Measurements from ENCODE around the gene KCNG4.
"Not testable (repeated sequence)": the region's sequence is repeated elsewhere in the genome, so short reads cannot be mapped to it uniquely, and the experiment has no call there.

The KCNG4 gene

DNA sequence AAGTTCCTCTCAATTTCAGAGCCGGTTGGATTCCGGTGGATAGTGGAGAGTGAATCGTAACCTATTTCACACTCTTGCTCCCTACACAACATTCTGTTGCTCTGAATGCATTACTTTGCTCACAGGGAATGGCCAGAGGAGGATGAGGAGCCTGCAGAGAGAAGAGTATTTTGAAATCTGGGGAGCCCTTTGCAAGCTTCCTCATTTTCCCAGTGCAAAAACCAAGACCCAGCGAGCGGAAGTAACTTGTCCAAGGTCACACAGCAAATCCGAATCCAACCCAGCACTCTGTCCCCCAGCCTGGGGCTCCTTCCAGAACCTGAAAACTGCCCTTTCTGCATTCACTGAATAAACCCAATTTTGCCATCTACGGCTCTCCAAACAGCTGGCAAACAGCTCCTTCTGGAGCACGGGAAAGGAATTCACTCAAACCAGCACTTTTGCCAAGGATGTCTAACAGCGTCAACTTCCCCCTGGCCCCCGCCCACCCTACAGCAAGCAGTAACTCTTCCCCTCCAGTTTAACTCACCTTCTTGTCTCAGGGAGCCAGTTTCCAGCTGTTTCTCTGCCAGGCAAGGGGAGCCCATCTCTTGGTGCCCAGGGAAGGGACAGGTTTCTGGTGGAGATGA is 557 bp downstream of the KCNG4 start:
- in situ Hi-C loops (cut with HindIII; ENCODE audit: low sequenced_read_pairs), result loop anchor here (5.0 kb wide), 1 partner anchor 97 kb away; no protein-coding TSS in a partner anchor

DNA sequence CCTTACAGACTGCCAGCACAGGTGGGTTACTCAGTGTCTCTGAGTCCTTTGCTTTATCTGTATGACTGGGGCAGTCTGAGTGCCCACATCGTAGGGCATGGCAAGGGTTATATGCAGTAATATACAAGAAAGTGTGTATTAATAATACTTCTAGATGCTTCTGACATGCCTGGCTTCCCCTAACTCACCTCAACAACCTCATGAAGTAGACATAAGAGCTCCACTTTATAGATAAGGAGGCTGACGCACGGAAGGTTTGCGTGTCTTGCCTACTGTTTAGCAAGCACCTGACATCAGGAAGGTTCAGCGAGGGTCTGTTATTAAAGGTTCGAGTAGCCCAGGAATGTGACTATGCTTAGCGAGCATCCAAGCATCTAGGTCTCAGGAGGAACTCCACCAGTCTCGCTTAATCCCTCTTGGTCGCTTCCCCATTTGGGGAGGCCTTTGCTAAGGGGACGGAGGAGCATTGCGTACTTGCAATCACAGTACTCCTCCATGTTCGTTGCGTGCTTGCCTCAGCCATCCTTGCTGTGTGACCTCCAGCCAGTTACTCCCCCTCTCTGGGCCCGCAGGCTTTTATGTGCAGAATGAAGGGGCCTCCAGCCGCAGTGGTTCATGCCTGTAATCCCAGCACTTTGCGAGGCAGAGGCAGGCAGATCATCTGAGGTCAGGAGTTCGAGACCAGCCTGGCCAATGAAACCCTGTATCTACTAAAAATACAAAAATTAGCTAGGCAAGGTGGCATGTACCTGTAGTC is 1.6 kb downstream of the KCNG4 start:
- in situ Hi-C loops (cut with HindIII; ENCODE audit: low sequenced_read_pairs), result loop anchor here (5.0 kb wide), 1 partner anchor 96 kb away; no protein-coding TSS in a partner anchor

DNA sequence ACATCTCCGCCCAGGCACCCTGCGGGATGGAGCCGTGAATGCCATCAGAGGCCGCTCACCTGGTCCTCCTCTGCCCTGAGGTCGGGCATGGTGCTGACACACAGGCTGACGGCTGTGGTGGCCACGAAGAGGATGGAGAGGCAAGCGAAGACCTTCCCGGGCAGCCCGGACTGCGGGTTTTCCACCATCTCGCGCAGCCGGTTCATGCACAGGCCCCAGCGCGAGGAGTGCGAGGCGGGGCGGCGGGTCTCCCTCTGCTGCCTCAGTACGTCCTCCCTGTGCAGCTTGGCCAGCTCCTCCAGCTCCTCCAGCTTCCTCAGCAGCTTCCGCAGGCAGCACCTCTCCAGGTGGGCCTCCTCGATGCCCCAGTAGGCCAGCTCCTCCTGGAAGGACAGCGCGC is 3.1 kb downstream of the KCNG4 start:
- in situ Hi-C loops (cut with HindIII; ENCODE audit: low sequenced_read_pairs), result loop anchor here (5.0 kb wide), 1 partner anchor 94 kb away; no protein-coding TSS in a partner anchor

DNA sequence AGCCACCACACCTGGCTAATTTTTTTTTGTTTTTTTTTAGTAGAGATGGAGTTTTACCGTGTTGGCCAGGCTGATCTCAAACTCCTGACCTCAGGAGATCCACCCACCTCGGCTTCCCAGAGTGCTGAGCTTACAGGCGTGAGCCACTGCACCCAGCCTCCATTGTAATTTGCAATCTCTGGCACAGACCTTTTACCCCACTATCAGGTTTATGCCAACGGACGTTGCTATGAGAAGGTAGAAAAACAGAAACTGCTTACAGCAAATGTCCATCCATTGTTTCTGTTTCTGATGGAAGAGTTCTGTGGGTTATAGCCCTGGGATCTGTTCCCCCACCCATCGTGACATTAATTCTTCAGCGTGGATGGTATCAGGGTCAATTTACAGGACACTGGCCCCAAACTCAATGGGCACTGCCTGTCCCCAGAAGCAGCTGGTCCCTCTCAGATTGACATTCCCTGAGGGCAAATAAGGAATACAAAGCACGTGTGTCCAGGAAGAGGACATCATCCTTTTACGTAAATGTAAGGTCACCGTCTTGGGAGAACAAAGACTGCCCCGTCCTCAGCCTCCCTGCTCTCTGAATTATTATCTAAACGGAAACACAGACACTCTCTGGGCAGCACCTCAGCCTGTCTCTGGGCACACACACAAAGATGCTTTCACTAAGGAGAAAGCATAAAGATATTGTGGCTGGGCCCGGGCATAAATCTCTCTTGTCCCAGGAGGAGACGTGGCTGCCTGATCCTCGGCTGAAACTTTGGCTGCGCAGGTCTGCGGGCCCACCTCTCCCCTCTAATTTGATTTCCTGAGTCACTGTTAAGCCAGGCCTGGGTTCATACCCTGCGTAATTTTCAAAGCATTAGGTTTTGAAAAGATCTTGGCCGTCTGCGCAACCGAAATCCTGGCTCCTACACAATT is 5.2 kb downstream of the KCNG4 start:
- in situ Hi-C loops (cut with HindIII; ENCODE audit: low sequenced_read_pairs), result loop anchor here (5.0 kb wide), 1 partner anchor 92 kb away; no protein-coding TSS in a partner anchor

DNA sequence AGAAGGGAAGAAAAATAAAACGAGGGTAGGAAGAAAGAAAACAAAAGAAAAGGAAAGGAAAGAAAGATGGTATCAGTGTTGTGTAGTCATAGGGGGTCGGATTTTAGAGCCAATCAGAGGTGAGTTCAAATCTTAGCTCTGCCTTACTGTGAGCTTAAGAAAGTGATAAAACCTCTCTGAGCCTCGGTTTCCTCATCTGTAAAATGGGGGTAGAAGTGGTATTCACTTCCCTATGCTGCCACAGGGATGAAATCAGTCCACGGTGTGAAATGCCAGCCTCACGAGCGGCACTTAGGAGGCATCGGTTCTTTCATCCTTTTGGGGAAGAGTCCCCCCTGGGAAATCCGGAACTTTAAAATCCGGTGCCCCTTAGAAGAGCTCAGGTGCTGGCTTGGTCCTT is 6.1 kb downstream of the KCNG4 start:
- in situ Hi-C loops (cut with HindIII; ENCODE audit: low sequenced_read_pairs), result no loop called here

DNA sequence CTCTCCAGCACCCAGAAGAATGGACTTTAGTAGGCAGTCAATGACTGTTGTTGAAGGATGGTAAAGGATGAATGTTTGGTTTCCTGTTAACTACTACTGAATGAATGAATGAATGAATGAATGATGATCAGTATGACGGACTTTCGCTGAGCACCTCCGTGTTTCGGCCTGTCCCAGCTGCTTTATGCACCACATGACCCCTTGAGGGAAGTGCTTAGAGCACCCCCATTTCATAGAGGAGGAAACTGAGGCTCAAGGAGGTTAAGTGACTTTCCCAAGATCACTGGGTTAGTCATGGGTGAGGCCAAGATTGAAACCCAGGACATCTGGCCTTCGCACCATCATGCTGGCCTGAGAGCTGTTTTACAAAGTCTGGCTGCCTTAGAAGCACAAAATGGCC is 6.8 kb downstream of the KCNG4 start:
- in situ Hi-C loops (cut with HindIII; ENCODE audit: low sequenced_read_pairs), result no loop called here

DNA sequence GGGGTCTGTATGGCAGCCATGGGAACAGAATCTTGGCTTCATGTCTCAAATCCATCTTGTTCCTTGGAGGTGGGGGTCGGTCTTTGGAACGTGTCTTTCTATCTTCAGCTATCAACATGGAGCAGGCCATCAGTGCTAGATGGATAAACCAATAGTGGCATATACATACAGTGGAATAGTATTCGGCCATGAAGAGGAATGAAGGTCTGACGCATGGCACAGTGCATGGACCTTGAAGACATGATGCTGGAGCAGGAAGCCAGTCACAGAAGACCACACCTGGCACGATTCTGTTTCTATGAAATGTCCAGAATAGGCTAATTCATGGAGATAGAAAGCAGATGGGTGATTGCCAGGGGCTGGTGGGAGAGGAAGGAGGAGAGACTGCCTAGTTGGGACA is 7.8 kb downstream of the KCNG4 start:
- in situ Hi-C loops (cut with HindIII; ENCODE audit: low sequenced_read_pairs), result no loop called here

DNA sequence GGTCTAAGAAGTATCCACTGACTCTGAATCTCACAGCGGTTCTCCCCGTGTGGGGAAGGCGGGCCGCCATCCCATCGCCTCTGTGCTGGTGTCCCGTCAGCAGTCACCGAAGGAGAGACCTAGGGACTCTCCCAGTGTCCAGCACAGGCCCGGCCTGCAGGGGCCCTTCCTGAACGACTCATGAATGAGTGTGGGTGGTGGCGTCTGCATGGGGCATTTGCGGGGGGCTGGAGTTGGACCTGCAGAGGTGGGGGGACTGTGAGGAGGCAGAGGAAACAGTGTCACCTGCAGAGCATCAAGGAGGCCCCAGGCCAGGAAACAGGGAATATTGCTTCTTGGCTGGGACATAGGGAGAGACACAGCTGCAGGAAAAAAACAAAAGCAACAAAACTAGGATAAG is 10.3 kb downstream of the KCNG4 start:
- in situ Hi-C loops (cut with HindIII; ENCODE audit: low sequenced_read_pairs), result no loop called here

DNA sequence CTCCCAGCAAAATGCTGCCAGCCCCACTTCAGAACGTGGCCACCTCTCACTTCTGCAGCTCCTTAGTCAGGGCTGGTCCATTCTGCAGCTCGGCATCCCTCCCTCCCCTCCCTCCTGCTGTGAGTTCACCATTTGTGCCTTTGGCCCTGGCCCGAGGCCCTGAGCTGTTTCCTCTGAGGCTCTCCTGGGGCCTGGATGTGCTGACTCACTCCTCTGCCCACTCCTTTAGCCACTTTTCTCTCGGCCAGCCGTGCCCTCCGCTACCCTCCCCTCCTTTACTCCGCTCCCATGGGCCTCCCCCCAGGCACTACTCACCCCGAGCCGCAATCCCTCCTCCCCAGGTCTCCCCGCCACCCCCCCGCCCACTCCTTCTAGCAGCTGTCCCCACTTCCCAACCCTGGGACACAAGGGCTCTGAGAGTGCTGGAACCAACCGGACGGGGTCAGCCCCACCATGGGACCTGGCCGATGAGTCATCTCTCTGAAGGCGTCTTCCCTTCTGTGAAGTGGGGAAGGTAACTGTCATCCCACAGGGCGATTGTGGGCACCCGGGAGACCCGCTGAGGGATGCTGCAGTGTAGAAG is 11.5 kb downstream of the KCNG4 start:
- in situ Hi-C loops (cut with HindIII; ENCODE audit: low sequenced_read_pairs), result no loop called here

DNA sequence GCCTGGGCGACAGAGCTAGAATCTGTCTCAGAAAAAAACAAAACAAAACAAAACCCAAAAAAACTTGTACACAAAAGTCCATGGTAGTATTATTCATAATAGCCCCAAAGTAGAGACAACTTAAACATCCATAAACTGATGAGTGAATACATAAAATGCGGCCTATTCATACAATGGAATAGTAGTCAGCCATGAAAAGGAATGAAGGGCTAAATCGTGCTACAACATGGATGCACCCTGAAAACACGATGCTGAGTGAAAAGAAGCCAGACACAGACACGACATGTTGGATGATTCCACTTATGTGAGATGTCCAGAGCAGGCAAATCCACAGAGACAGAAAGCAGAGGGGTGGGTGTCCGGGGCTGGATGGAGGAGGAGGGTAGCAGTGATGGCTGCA is 12.3 kb downstream of the KCNG4 start:
- in situ Hi-C loops (cut with HindIII; ENCODE audit: low sequenced_read_pairs), result no loop called here

DNA sequence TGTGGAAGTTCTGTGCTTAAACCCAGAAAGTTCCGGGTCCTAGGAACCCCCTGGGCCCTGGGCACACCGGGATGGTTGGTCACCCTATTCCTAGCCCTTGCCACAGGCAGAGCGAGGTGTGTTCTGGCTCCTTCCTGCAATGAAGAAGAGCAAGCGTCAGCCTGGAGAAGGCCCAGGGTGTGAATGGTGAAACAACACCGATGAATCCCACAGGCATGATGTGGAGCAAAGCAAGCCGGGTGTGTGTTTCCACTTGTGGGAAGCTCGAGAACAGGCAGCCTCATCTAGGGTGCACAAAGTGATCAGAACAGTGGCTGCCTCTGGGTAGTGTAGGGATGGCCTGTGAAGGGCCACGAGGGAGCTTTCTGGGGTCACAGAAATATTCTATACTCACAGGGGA is 13.8 kb downstream of the KCNG4 start:
- in situ Hi-C loops (cut with HindIII; ENCODE audit: low sequenced_read_pairs), result no loop called here

DNA sequence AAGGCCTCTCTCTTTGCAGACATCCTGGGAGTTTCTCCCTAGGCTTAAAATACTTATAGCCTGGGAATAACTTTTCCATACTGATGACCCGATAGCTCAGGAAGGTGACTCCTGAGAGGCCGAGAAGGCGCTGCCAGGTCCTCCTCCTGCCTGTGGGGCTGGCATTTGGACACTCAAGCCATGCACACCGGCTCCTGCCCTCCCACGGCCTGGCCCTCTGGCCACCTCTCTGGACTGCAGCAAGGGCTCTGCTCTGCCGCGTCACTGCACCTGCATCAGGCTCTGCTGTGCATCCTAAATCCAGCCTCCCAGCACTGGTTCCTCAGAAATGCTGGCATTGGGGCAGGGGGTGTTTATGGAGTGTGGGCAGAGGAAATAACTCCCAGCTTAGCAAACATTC is 14.2 kb downstream of the KCNG4 start:
- in situ Hi-C loops (cut with HindIII; ENCODE audit: low sequenced_read_pairs), result no loop called here

DNA sequence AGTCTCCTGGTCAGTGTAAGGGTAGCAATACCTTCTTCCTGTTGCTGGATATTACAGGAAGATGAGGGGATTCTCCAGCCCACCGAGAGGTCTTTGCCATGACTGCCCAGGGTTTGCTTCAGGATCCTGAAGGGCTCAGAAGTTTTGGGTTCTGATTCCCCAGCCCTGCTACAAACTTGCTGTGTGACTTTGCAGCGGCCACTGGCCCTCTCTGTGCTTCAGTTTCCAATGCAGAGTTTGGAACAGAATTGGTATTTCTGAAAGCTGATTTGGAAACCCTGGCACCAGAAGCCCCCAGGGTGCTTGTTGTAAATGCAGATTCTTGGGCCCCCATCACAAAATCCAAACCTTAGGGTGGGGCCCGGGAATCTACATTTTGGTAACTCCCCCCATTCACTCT is 14.7 kb downstream of the KCNG4 start:
- in situ Hi-C loops (cut with HindIII; ENCODE audit: low sequenced_read_pairs), result no loop called here

DNA sequence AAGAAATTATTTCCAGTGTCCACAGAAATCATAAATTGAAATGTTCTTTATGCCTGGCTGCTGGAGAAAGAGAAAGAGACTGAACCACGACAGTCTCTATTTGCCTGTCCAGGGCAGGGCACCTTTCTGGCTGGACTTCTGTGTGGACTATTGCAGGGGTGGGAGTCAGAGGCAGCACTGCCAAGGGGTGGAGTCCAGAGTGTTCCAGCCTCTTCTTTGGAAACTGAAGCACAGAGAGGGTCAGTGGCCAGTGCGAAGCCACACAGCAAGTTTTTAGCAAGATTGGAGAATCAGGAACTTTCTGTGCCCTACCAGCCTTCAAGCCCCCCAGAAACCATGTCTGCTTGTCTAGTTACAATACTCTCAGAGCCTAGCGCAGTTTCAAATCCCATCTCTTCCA is 15.3 kb downstream of the KCNG4 start:
- in situ Hi-C loops (cut with HindIII; ENCODE audit: low sequenced_read_pairs), result no loop called here

DNA sequence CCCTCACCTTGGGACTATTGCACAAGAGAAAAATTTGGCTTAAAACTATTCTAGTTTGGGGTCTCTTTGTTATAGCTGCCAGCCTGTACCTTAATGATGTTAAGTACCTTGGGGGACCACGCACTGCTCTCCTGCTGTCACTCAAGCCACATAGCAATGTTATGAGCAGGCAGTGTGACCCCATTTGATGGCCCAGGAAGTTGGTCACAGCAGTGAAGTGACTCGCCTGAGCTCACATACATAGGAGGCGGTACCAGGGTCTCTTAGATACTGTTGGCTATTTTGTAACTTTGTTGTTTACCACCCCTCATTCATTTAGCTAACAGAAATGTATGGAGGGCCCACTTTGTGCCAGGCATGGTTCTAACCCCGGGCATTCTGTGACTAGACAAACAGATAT is 16.4 kb downstream of the KCNG4 start:
- in situ Hi-C loops (cut with HindIII; ENCODE audit: low sequenced_read_pairs), result no loop called here

DNA sequence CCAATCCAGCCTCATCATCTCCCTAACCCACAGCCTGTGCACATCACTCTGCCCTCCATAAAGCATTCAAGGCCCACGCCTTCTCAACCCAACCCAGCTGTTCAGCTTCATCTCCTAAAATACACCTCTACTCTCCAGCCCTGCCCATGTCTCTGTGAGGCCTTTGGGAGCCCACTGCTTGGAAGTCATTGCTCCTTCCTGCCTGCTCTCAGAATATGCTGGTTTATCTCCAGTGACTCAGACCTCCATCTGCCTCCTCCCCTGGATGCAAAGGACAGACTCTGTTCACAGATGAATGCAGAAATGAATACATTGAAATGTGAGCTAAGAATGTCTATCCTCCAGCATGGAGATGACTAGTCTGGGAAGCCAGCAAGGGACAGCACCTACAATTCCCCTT is 19.0 kb downstream of the KCNG4 start:
- in situ Hi-C loops (cut with HindIII; ENCODE audit: low sequenced_read_pairs), result no loop called here

DNA sequence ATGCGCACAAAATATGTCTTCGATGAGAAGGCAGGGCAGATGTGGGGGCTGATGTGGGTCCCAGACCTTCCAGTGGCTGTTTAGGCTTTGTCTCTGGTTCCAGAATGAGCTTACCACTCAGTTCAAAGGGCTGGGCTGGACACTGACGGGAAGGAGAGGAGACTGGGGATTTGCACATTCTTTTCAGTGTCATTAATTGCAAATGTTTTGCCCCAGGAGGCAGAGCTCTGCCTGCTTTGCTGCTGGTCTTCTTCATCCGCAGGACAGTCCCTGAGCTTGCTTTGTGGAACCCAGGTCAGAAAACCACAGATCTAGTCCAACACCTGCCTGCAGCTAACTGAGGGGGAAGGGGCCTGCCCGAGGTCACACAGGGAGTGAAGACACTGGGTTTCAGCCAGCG is 20.9 kb downstream of the KCNG4 start:
- in situ Hi-C loops (cut with HindIII; ENCODE audit: low sequenced_read_pairs), result no loop called here

DNA sequence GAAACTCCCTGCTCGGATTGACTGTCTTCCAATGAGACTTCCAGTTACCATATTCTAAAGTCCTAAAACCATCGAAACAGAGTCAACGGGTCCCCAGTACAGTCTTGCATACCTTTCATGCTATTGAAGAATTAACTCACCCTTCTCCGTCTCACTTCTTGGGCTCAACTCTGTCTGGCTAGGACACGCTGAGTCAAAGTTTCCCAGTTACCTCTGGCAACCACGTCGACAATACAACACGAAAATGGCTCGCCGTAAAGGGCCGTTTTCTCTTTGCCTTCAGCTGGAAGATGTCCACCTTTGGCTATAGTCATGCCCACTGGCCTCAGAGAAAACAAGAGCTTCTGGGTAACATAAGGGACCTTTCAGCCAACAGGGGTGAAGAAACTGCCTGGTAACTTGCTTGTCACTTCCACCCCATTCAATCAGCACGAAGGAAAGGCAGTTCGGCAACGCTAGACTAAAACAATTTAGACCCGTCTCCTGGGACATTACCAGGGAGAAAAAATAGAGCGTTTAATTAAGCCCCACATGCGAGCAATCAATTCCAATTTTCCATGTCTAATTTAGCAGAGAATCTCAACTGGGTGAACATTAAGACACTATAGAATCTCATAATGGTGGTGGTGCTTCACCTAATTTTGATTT is 21.5 kb downstream of the KCNG4 start:
- in situ Hi-C loops (cut with HindIII; ENCODE audit: low sequenced_read_pairs), result no loop called here

DNA sequence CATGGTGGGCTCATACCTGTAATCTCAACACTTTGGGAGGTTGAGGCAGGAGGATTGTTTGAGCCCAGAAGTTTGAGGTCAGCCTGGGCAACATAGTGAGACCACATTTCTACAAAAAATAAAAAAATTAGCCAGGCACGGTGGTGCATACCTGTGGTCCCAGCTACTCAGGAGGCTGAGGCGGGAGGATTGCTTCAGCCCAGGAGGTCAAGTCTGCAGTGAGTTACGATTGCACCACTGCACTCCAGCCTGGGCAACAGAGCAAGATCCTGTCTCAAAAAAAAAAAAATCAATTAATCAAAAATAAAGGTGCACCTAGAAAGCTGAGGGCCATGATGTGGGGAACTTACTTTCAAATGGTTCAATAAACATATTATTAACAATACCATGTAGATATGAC is 23.7 kb downstream of the KCNG4 start:
- in situ Hi-C loops (cut with HindIII; ENCODE audit: low sequenced_read_pairs), result not testable (repeated sequence)

DNA sequence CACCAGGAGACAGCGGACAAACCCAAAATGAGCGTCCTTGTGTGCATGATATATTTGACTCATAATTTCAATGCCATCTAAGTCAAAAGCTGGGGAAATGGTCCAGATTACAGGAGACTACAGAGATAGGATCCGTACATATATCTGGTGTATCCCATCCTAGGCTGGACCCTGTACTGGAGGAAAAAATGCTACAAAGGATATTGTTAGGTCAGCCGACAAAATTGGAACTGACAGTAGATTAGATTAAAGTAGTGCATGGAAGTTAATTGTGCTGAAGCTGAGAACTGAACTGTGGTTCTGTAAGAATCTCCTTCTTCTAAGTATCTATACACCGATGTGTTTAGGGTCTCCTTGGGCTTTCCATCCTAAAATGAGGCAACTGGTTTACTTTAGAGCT is 24.3 kb downstream of the KCNG4 start:
- in situ Hi-C loops (cut with HindIII; ENCODE audit: low sequenced_read_pairs), result no loop called here
